Tibial artery (tissue), 4 donors: ENCODE results near the gene PEX3.

Source experiments
- DNase-seq, 2 donors: peaks; one replicate each; pipeline ENCODE4 v3.0.0-alpha.2; 2019
- H3K27ac ChIP-seq, 2 donors: fragments of 200-600 bp; sonication (generic) in 1 of 2; 1 replicate in 1 of 2; 2 replicates in 1 of 2; pipeline ENCODE4 v1.5.1; 2018 to 2019; ENCODE audit warnings: mild to moderate bottlenecking in 1 of 2
- H3K27me3 ChIP-seq, 2 donors: fragments of 200-600 bp; sonication (generic) in 1 of 2; one replicate each; pipeline versions ENCODE4 v1.5.1 to v1.6.0; 2016 to 2019
- H3K36me3 ChIP-seq, 3 donors: fragments of 200-600 bp; sonication (generic) in 2 of 3; one replicate each; pipeline ENCODE4 v1.5.1; 2016 to 2019; ENCODE audit warnings: mild to moderate bottlenecking in 2 of 3
- H3K4me1 ChIP-seq, 4 donors: fragments of 200-600 bp; sonication (generic) in 2 of 4; 1 replicate in 3 of 4; 2 replicates in 1 of 4; pipeline ENCODE4 v1.5.1; 2016 to 2019
- H3K4me3 ChIP-seq, 2 donors: fragments of 200-600 bp; sonication (generic) in 1 of 2; 1 replicate in 1 of 2; 2 replicates in 1 of 2; pipeline ENCODE4 v1.5.1; 2018 to 2019; ENCODE audit warnings: mild to moderate bottlenecking in 2 of 2
- H3K9me3 ChIP-seq, 3 donors: fragments of 200-600 bp; sonication (generic) in 1 of 3; one replicate each; pipeline ENCODE4 v1.5.1; 2016 to 2019
- CTCF ChIP-seq, 2 experiments: fragments of 200-600 bp in 1 of 2; fragments of 450-650 bp in 1 of 2; IDR thresholded peaks; one replicate each; pipeline ENCODE4 v1.5.1; 2017 to 2019; ENCODE audit warnings: antibody characterized with exemption in 2 of 2, mild to moderate bottlenecking in 1 of 2, moderate library complexity in 1 of 2
- intact Hi-C: fragments of 100-400 bp; cut with DNase I; formaldehyde crosslinking; loops from one replicate; pipeline ENCODE4 v1.15.0; 2023; ENCODE audit warnings: low total_unique reads

Gene PEX3

GRCh38 chr6:143490244-143490643, 39.6 kb downstream of the PEX3 start:
- TF ChIP-seq CTCF (IDR thresholded peaks at IDR 0.05): no peak
- Histone ChIP-seq H3K9me3 (no peaks in the 10 kb centered on the region), H3K27ac (no peak overlapping the region), H3K4me3 (no peak overlapping the region), H3K27me3 (no peaks in the 10 kb centered on the region), H3K4me1 (no peaks in the 10 kb centered on the region), H3K36me3 (peaks cover 14 to 31% (median 15%) of the 10 kb centered on the region in 3 donors)
- intact Hi-C loops: no loop called here
- DNase-seq: no peak

- H3K27ac ChIP-seq: no peak overlapping the region
- peaks cover 14 to 36% (median 20%) of the 10 kb centered on the region in 3 donors for H3K36me3 ChIP-seq
- H3K9me3 ChIP-seq: no peaks in the 10 kb centered on the region
- intact Hi-C loops: no loop called here
- DNase-seq: no peak
- no peak overlapping the region for H3K4me3 ChIP-seq
- no peak for TF ChIP-seq CTCF (IDR thresholded peaks at IDR 0.05)
- no peaks in the 10 kb centered on the region for H3K27me3 ChIP-seq
- no peaks in the 10 kb centered on the region for H3K4me1 ChIP-seq
These were observed 40.2 kb downstream of the PEX3 start for GRCh38 chr6:143490775-143491174.

GRCh38 chr6:143496974-143497373, 46.4 kb downstream of the PEX3 start:
- no peak overlapping the region for H3K4me3 ChIP-seq
- no peak for DNase-seq
- intact Hi-C loops: no loop called here
- H3K36me3 ChIP-seq: peaks cover 32 to 73% (median 41%) of the 10 kb centered on the region in 3 donors
- no peak overlapping the region for H3K27ac ChIP-seq
- H3K4me1 ChIP-seq: no peaks in the 10 kb centered on the region
- no peaks in the 10 kb centered on the region for H3K9me3 ChIP-seq
- no peaks in the 10 kb centered on the region for H3K27me3 ChIP-seq
- no peak for TF ChIP-seq CTCF (IDR thresholded peaks at IDR 0.05)

- H3K36me3 ChIP-seq: peaks cover 35 to 83% (median 43%) of the 10 kb centered on the region in 3 donors
- intact Hi-C loops: no loop called here
These were observed 47.8 kb downstream of the PEX3 start for GRCh38 chr6:143498428-143498827.

GRCh38 chr6:143501851-143502250, 51.2 kb downstream of the PEX3 start:
- Histone ChIP-seq H3K36me3 (peaks cover 29 to 68% (median 33%) of the 10 kb centered on the region in 3 donors), H3K27ac (no peak overlapping the region), H3K27me3 (no peaks in the 10 kb centered on the region), H3K4me3 (no peak overlapping the region), H3K4me1 (no peaks in the 10 kb centered on the region), H3K9me3 (no peaks in the 10 kb centered on the region)
- intact Hi-C loops: no loop called here
- no peak for DNase-seq
- TF ChIP-seq CTCF (IDR thresholded peaks at IDR 0.05): no peak

More at GRCh38 chr6:143498428-143498827, 47.8 kb downstream of the PEX3 start:
- Histone ChIP-seq H3K9me3 (no peaks in the 10 kb centered on the region), H3K4me1 (no peaks in the 10 kb centered on the region), H3K27me3 (no peaks in the 10 kb centered on the region), H3K27ac (no peak overlapping the region), H3K4me3 (no peak overlapping the region)
- no peak for DNase-seq
- TF ChIP-seq CTCF (IDR thresholded peaks at IDR 0.05): no peak

GRCh38 chr6:143504369-143504768, 53.8 kb downstream of the PEX3 start:
- DNase-seq: no peak
- H3K36me3 ChIP-seq: peaks cover 18 to 57% (median 22%) of the 10 kb centered on the region in 3 donors
- no peaks in the 10 kb centered on the region for H3K27me3 ChIP-seq
- H3K27ac ChIP-seq: no peak overlapping the region
- intact Hi-C loops: no loop called here
- no peak for TF ChIP-seq CTCF (IDR thresholded peaks at IDR 0.05)
- peaks cover 0 to 6% (median 0%) of the 10 kb centered on the region in 4 donors for H3K4me1 ChIP-seq
- H3K4me3 ChIP-seq: no peak overlapping the region
- H3K9me3 ChIP-seq: no peaks in the 10 kb centered on the region
